NCI-H1092 (cell line): ENCODE results near the gene ASTN1.

Source experiments
- DNase-seq: peaks from one replicate; lab custom pipeline; 2025; lab: John Stamatoyannopoulos, UW

The ASTN1 gene

DNA sequence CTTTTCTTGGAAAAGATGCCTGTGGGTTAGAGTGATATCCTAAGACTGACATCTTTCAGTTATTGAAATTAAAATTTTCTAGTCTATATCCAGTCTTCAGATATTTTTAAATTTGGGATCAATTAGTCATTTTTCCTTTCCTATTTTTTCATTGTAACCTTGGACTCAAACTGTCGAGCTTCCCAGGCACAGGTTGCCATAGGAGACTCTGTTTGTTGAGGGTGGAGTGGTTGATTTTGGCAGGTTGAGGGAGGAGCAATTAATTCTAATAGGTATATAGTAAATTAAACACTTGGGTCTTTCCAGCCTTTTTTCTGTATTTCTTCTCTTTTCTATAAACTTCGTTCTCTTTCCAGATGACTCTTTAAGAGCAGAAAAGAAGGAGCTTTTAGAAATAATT, 326.8 kb downstream of the ASTN1 start:
- DNase-seq: peak; percentile 66

DNA sequence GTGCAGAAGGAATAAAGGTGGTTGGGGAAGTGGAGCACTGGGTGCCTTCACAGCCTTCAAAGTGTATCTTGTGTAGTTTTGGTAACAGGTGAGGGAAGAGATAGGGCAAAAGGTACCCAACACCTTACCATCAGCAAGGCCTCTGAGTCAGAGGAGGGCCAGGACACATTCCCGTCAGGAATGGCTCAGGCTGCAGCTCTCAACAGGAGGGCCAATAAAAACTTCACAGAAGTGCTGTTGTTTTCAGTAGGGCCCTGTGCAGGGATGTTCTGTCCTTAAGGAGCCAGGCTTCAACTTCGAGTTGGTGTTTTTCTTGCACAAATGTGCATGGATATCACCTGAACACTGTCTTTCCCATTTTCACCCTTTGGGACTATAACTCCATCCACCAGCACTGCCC, 333.4 kb downstream of the ASTN1 start:
- no peak for DNase-seq

DNA sequence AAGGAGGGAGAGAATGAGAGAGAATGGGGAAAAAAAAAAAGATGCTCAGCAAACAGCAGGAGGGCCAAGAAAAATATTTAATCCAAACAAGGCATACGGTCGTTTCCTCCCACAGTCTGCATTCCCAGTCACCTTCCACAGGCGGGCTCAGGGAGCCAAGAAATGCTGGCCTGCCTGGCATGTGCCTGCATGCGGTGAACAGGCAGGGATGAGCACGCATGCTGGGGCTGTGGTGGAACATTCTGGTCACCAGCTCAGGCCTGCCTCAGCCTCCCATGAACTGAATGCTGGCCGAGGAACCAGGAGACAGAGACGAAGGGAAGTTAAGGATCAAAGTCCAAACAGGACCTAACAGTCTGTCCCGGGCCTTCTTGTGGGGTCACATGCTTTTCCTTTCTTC, 335.3 kb downstream of the ASTN1 start:
- no peak for DNase-seq

DNA sequence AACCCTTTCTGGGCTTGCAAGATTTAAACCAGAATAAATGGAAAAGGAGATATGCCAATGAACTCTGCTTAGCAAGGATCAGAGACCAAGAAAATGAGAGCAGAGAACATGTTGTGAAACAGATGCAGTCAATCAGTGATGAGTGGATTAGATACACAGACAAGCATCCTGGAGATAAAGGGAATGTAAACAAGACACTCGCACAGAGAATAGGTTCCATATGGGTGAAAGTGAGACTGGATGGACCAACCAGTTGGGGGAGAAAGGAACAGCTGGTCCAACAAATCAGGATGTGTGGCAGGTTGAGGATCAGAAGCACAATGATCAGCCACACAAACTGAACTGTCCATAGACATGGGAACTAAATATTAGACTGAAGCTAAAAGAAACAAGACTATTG, 338.2 kb downstream of the ASTN1 start:
- peak; percentile 72 for DNase-seq

DNA sequence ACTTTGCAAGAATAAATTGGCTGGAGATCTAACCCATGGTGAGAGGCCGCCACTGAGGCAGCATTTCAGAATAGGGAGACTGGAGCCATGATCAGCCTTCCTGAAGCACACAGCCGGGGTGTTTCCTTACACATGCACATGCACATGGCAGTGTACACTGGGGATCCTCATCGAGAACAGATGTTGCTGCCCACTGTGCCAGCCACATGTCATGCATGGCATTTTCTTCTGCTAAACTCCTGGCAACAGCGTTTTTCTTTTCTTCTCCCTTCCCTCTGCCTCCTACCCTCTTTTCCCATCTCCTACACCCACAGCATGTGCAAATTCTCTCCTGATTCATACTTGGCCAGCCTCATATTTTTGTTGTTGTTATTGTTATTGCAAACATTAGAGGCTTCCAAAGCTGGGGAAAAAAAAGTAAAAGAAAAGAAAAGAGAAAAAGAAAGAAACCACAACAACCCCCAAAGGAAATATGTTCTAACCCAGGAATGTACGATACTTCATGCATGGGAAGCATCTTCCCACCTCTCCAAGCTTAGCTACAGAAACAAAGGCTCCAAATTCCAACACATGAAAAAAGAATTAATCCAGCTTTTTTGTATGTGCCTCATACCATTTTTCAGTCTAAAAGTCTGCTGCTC, 344.0 kb downstream of the ASTN1 start:
- no peak for DNase-seq

DNA sequence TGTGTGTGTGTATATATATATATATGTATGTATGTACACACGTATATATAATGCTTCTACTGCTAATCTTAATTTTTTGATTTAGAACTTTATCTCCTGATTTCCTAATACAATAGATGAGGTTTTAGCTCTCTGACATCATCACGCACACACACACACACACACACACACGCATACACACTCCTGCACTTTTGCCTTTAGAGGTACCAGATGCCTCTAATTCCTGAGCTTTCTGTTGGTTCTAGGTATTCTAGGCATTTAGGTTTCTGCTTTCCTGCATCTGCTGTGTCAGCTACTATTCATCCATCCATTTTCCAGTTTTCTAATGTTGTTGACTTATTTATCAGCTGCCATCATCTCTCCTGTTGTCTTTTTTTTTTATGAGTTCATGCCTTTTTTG, 348.3 kb downstream of the ASTN1 start:
- no peak for DNase-seq

DNA sequence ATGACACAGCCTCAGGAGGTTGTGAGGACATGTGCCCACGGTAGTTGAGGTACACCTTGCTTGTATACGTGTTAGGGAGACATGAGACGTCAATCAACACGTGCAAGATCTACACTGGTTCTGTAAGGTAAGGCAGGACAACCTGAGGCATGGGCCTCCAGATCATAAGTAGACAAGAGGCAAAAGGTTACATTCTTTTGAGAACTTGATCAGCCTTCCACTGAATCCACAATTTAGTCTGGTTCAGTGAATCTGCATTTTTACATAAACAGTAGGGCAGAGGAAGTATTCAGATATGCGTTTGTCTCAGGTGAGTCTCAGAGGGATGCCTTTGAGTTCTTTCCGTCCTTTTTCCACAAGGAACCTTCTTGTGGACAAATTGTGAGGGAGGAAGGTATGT, 348.9 kb downstream of the ASTN1 start:
- DNase-seq: no peak

DNA sequence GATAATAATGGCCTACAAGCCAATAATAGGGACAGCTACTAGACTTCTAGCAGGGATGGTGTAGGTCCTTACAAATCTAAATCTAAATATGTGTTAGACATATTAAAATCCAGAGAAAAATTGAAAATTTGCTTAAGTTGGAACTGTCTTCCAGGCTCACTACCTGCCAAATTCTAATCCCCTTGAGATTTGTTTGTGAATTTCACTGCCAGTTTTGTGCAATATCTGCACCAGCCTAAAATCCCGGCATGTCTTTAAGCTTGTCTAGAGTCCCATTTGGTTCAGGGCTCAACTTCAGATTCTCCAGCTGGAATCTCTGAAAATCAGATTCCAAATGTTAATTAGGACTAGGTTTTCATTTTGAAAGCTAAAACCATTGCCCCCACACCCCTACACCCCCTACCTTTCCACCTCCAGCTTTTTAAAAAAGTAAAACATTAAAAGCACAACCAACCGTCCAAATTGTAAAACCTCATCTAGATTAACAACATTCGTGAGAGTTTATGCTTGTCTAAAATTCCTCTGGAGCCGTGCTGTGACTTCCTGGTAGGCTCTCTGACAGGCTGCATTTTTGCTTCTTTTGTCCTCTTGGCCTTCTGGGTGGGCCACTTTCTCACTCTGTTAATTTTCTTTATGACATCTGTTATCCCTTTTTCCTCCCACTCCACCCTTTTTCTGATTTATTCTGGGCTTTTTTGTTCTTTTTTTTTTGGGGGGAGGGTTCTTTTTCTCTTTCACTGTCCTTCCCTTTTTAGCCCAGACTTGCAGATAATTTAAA, 352.8 kb downstream of the ASTN1 start:
- DNase-seq: no peak

DNA sequence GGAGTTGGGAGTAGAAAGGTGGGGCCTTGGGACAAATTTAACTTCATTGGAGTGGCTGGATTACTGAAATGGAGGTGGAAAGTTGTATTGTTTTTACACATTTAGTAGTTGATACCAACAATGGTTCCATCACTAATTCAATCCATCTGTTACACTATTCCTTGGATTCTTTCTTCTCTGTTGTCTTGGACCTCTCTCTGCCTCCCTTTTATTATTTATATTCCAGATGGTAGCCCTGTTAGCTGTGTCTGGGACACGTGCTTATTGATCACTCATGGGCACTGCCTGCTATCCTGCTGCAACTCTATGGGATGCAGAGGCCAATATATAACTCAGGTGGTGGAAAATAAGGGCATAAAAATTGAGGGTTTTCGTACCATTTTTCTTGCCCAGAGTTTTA, 355.2 kb downstream of the ASTN1 start:
- no peak for DNase-seq
